HG03108 (cell line): Measurements from ENCODE around the gene DDX56.
"Not testable (repeated sequence)": the region's sequence is repeated elsewhere in the genome, so short reads cannot be mapped to it uniquely, and the experiment has no call there.

Experiments used
- ATAC-seq: cut with Tn5 transposase; IDR thresholded peaks from one replicate; pipeline ENCODE4 v1.9.1; 2021; ENCODE audit warnings: moderate library complexity; ENCODE audit not compliant: unreplicated experiment

DDX56 gene

DNA sequence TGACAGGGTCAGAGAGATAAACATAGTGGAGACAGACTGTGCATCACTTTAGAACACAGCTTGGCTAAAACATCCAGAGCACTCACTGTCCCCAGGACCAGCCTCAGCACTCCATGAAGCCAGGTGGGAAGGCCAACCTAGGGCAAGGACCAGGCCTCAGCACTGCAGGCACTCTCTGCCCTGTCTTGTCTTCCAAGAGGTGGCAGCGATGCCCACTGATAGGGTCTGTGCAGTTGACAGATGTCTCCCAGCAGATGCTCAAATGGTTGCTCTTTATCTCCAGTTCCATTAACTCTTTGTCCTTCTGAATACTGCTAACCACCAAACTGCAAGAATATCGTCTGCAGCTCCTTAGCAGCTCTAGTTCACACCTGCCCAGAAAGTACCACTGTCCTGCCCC is 9.1 kb downstream of the DDX56 start:
- no peak for ATAC-seq

DNA sequence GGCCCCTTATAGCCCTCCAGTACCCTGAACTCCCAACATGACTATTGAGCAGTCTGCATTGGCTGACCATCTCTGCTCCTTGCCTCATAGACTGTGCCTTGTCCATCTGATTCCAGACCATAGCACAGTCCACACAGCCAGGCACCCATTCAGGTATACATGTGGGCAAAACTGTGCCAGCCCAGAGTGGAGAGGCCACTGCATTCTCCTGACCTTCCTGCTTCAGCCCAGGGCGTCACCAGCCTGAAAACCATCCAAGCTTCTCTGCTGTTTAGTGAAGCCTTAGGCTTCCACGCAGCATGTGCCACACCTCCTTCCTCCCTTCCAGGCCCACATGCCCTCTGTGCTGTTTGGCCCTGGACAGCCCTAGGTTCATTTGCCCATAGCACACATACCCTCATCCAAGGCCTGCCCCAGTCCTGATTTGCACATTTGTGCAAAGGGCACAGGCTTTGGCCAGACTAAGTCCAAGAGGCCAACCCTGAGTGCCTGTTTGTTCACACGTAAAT is 10.5 kb downstream of the DDX56 start:
- ATAC-seq, result no peak

DNA sequence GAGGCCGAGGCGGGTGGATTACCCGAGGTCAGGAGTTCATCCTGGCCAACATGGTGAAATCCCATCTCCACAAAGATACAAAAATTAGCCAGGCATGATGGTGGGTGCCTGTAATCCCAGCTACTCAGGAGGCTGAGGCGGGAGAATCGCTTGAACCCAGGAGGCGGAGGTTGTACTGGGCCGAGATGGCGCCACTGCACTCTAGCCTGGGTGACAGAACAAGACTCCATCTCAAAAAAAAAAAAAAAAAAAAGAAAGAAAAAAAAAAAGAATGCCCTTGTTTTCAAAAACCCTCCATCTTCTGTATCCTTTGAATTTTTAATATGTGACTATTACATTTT is 11.1 kb downstream of the DDX56 start:
- not testable (repeated sequence) for ATAC-seq

- no peak for ATAC-seq
Measured at GRCh38 chr7:44561962-44562621, 11.6 kb downstream of the DDX56 start.

- no peak for ATAC-seq
Measured at GRCh38 chr7:44561481-44561880, 12.2 kb downstream of the DDX56 start.

DNA sequence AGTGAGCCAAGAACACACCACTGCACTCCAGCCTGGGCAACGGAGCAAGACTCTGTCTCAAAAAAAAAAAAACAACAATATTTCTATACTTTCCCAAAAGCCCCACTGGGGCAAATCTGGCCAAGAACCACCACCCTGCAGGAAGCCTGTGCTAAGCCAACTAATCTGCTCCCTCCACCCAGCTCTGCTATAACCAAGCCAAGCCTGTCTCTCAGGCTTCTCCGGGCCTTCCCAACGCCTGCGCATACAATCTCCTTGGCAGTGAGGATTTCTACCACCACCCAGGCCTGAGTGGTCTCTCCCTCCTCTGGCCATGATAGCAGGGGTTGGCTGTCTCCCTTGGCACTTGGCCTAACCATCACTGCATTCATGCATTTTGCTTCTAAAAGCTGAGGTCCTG is 14.2 kb downstream of the DDX56 start:
- ATAC-seq, result no peak

GRCh38 chr7:44557485-44557884 is 16.2 kb downstream of the DDX56 start:
- ATAC-seq, result no peak

DNA sequence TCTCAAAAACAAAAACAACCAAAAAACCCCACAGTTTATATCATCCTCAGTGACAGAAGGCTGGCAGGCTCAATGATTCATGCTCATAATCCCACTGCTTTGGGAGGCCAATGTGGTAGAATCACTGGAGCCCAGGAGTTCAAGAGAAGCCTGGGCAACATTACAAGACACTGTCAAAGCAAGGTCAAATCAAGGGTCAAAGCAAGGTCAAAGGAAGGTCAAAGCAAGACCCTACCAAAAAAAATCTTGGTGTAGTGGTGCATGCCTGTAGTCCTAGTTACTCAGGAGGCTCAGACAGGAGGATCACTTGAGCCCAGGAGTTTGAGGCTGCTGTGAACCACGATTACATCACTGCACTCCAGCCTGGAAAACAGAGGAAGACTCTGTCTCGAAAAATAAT is 18.4 kb downstream of the DDX56 start:
- no peak for ATAC-seq

GRCh38 chr7:44552473-44553005 is 21.2 kb downstream of the DDX56 start:
- not testable (repeated sequence) for ATAC-seq

DNA sequence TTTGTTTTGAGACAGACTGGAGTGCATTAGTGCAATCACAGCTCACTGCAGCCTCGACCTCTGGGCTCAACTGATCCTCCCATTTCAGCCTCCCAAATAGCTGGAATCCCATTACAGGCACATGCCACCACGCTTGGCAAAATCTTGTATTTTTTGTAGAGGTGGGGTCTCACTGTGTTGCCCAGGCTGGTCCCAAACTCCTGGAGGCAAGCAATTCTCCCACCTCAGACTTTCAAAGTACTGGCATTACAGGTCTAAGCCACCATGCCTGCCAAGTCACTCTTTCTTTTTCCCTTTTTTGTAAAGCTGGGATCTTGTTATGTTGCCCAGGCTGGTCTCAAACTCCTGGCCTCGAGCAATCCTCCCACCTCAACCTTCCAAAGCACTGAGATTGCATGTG is 24.3 kb downstream of the DDX56 start:
- ATAC-seq, result no peak

DNA sequence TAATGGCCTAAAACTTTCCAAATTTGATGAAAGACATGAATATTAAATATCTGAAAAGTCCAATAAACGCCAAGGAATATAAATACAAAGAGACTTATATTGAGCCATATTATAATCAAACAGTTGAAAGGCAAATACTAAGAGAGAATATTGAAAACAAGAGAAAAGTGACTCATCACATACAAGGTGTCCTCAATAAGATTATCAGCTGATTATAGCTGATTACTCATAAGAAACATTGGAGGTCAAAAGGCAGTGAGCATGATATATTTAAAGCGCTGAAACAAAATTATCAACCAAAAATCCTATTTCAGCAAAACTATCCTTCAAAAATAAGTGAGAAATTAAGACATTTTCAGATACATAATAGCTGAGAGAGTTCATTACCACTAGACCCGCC is 24.8 kb downstream of the DDX56 start:
- ATAC-seq, result no peak

DNA sequence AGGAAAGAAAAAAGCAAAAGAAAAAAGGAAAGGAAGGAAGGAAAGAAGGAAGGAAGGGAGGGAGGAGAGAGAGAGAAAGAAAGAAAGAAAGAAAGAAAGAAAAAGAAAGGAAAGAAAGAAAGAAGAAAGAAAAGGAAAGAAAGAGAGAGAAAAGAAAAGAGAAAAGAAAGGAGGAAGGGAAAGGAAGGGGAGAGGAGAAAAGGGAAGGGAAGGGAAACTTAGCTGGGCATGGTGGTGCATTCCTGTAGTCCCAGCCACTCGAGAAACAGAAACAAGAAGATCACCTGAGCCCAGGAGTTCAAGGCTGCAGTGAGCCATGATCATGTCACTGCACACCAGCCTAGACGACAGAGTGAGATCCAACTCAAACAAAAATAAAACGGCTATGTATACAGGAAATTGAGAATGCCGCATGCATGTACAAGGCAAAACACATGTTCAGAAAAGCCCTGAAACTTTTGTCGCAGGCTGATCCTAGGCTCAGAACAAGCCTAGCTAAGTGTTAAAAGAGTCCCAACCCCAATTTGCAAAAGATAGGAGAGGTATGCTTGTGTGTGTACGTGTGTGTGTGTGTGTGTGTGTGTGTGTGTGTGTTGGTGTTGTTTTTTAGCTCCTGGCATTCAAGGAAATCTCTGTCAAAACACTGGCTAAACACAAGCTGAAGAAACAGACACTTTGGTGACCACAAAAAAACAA is 26.0 kb downstream of the DDX56 start:
- ATAC-seq, result no peak

- no peak for ATAC-seq
Measured at GRCh38 chr7:44541876-44542610, 31.7 kb downstream of the DDX56 start.

DNA sequence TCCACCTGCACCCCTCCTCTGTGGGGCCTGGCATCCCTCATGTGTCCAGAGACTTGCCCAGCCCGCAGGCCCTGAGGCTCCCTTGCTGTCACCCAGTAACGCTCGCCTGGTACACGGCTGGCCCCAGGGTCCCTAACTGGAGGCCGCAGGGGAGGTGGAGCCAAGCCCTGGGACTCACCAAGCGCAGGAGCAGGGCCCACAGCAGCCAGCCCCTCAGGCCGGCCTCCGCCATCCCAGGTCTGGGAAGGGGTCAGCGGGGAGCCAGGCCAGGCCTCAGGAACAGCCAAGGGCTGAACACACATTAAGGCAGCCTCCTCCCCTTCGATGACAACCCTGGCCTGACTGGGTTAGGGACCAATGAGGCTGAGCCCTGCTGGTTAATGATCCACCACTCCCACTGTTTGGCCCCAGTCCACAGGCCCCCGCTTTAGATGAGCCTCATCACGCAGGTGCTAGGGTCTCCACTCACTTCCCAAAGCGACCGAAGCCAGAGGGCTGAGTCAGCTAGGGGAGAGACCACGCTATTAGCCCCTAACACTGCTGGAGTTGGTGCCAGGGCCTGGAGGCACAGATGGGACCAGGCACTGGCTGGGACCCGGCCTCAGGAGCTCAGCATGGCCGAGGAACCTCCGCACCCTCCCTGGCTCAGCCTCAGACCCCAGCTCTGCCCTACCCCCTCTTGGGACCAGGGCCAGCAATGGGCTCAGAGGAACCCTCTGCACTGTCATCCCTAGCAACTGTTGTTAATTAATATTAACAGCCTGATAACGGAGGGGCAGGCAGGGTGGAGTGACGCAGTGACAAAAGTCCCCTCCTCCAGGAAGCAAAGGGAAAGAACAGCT is 32.5 kb downstream of the DDX56 start, which contains the start of gene NPC1L1:
Gene NPC1L1, minus strand, starts transcription at position 303 of the 842 bp plus-strand sequence. Its CDS starts 71 bp downstream, at position 232.
- no peak for ATAC-seq

DNA sequence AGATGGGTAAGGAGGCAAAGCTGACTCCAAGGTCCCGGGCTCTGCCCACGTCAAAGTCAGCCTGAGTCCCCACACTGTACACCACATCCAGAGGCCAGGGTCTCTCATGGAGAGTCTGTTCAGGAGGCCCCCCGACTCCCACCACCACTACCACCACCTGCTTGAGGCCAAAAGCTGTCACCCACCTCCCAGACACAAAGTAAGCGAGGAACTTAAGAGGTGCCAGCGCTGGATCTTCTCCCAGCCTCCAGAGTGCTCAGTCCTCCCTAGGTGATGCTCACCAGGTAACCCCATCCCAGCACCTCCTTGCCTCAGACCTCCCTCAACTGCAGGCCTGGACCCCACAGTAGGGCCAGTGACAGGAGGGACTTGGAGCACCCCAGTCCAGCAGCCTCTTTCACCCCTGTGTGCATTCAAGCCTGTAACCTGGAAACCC is 33.1 kb downstream of the DDX56 start:
- no peak for ATAC-seq

- no peak for ATAC-seq
Measured at GRCh38 chr7:44539669-44540506, 33.8 kb downstream of the DDX56 start.

GRCh38 chr7:44538798-44539668 is 34.7 kb downstream of the DDX56 start:
- ATAC-seq, result no peak

- ATAC-seq, result no peak
Measured at GRCh38 chr7:44538093-44538797, 35.5 kb downstream of the DDX56 start.
